ENCODE data around the gene IL16. TPM values are rescaled to one million over a fixed set of nuclear protein-coding genes. Genes with fewer than 3 reads are reported as not detected.
A peak's percentile ranks its signal among the peaks of the same experiment; 100 is the strongest.

Gene IL16
- total and polyA plus RNA-seq, 9 of the 15 experiments (the other 6 are each of a cell fraction or from before 2014, with no cell fraction given) = 1.4 to 18.8 (median 10.6) TPM

DNA sequence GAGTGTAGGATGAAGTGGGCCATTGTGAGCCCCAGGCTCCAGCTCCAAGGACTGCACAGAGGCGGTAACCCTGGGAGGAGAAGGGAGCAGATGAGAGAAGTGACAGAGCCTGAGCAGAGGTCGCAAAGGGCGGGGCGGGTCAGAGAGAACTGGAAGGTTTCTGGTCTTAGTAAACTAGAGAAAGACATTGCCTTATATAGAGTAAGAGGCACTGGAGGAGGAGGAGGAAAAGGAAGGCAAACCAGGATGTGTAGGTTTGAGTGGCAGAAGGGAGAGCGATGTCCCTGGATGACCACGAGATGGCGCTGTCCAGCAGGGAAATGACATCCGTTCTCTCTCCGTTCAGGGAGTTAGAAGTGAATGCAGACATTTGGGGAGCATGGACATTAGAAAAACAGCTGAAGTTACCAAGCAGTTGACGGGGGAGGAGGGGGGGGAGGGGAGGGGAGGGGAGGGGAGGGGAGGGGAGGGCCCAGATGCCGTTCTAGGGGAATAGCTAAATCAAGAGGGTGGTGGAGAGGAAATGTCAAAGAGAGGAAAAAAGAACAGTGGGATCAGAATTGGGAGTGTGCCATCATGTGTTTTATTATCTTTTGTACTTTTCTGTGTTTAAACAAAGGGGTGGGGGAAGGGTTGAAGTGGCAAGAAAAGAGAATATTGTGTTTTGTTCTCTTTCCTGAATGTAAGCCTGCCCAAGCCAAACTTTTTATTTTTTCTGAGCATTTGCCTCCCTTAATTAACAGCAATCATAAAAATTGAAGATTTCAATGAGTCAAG, 78.4 kb downstream of the IL16 start (continued):
- TF ChIP-seq, protein P1, sequence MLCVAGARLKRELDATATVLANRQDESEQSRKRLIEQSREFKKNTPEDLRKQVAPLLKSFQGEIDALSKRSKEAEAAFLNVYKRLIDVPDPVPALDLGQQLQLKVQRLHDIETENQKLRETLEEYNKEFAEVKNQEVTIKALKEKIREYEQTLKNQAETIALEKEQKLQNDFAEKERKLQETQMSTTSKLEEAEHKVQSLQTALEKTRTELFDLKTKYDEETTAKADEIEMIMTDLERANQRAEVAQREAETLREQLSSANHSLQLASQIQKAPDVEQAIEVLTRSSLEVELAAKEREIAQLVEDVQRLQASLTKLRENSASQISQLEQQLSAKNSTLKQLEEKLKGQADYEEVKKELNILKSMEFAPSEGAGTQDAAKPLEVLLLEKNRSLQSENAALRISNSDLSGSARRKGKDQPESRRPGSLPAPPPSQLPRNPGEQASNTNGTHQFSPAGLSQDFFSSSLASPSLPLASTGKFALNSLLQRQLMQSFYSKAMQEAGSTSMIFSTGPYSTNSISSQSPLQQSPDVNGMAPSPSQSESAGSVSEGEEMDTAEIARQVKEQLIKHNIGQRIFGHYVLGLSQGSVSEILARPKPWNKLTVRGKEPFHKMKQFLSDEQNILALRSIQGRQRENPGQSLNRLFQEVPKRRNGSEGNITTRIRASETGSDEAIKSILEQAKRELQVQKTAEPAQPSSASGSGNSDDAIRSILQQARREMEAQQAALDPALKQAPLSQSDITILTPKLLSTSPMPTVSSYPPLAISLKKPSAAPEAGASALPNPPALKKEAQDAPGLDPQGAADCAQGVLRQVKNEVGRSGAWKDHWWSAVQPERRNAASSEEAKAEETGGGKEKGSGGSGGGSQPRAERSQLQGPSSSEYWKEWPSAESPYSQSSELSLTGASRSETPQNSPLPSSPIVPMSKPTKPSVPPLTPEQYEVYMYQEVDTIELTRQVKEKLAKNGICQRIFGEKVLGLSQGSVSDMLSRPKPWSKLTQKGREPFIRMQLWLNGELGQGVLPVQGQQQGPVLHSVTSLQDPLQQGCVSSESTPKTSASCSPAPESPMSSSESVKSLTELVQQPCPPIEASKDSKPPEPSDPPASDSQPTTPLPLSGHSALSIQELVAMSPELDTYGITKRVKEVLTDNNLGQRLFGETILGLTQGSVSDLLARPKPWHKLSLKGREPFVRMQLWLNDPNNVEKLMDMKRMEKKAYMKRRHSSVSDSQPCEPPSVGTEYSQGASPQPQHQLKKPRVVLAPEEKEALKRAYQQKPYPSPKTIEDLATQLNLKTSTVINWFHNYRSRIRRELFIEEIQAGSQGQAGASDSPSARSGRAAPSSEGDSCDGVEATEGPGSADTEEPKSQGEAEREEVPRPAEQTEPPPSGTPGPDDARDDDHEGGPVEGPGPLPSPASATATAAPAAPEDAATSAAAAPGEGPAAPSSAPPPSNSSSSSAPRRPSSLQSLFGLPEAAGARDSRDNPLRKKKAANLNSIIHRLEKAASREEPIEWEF (CRISPR knock-in tag; IDR thresholded peaks at IDR 0.05) = no peak
- TF ChIP-seq, protein P2, sequence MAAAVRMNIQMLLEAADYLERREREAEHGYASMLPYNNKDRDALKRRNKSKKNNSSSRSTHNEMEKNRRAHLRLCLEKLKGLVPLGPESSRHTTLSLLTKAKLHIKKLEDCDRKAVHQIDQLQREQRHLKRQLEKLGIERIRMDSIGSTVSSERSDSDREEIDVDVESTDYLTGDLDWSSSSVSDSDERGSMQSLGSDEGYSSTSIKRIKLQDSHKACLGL (CRISPR knock-in tag; IDR thresholded peaks at IDR 0.05; ENCODE audit: borderline replicate concordance, poor library complexity, severe bottlenecking) = no peak
- TF ChIP-seq, protein P3, sequence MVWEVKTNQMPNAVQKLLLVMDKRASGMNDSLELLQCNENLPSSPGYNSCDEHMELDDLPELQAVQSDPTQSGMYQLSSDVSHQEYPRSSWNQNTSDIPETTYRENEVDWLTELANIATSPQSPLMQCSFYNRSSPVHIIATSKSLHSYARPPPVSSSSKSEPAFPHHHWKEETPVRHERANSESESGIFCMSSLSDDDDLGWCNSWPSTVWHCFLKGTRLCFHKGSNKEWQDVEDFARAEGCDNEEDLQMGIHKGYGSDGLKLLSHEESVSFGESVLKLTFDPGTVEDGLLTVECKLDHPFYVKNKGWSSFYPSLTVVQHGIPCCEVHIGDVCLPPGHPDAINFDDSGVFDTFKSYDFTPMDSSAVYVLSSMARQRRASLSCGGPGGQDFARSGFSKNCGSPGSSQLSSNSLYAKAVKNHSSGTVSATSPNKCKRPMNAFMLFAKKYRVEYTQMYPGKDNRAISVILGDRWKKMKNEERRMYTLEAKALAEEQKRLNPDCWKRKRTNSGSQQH (CRISPR knock-in tag; IDR thresholded peaks at IDR 0.05) = no peak
- TF ChIP-seq MAFG (tag; conservative IDR thresholded peaks at IDR 0.05) = no peak
- TF ChIP-seq ZNF282 (CRISPR knock-in tag; IDR thresholded peaks at IDR 0.05) = no peak
- TF ChIP-seq, protein P4, sequence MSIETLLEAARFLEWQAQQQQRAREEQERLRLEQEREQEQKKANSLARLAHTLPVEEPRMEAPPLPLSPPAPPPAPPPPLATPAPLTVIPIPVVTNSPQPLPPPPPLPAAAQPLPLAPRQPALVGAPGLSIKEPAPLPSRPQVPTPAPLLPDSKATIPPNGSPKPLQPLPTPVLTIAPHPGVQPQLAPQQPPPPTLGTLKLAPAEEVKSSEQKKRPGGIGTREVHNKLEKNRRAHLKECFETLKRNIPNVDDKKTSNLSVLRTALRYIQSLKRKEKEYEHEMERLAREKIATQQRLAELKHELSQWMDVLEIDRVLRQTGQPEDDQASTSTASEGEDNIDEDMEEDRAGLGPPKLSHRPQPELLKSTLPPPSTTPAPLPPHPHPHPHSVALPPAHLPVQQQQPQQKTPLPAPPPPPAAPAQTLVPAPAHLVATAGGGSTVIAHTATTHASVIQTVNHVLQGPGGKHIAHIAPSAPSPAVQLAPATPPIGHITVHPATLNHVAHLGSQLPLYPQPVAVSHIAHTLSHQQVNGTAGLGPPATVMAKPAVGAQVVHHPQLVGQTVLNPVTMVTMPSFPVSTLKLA (conservative IDR thresholded peaks at IDR 0.05) = no peak
- TF ChIP-seq SETDB1 (IDR thresholded peaks at IDR 0.05; ENCODE audit: low read length) = no peak
- TF ChIP-seq, protein P5, sequence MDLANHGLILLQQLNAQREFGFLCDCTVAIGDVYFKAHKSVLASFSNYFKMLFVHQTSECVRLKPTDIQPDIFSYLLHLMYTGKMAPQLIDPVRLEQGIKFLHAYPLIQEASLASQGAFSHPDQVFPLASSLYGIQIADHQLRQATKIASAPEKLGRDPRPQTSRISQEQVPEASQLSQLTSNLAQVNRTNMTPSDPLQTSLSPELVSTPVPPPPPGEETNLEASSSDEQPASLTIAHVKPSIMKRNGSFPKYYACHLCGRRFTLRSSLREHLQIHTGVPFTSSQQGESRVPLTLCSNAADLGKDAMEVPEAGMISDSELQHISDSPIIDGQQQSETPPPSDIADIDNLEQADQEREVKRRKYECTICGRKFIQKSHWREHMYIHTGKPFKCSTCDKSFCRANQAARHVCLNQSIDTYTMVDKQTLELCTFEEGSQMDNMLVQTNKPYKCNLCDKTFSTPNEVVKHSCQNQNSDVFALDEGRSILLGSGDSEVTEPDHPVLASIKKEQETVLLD (IDR thresholded peaks at IDR 0.05) = no peak
- TF ChIP-seq, protein P6, sequence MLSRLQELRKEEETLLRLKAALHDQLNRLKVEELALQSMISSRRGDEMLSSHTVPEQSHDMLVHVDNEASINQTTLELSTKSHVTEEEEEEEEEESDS (CRISPR knock-in tag; IDR thresholded peaks at IDR 0.05) = no peak
- no peak for TF ChIP-seq HNRNPUL1 (IDR thresholded peaks at IDR 0.05; ENCODE audit: low read length)
- TF ChIP-seq, protein P7, sequence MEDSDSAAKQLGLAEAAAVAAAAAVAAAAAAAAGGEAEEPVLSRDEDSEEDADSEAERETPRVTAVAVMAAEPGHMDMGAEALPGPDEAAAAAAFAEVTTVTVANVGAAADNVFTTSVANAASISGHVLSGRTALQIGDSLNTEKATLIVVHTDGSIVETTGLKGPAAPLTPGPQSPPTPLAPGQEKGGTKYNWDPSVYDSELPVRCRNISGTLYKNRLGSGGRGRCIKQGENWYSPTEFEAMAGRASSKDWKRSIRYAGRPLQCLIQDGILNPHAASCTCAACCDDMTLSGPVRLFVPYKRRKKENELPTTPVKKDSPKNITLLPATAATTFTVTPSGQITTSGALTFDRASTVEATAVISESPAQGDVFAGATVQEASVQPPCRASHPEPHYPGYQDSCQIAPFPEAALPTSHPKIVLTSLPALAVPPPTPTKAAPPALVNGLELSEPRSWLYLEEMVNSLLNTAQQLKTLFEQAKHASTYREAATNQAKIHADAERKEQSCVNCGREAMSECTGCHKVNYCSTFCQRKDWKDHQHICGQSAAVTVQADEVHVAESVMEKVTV (CRISPR knock-in tag; IDR thresholded peaks at IDR 0.05) = peak; percentile 76
- no peak for TF ChIP-seq HSF4 (CRISPR knock-in tag; IDR thresholded peaks at IDR 0.05; ENCODE audit: borderline replicate concordance)
- no peak for TF ChIP-seq FOXK2 (conservative IDR thresholded peaks at IDR 0.05 in 1 of 2, IDR thresholded peaks at IDR 0.05 in 1 of 2; ENCODE audit: low read depth in 2 of 2)
- TF ChIP-seq CXXC5 (CRISPR knock-in tag; IDR thresholded peaks at IDR 0.05) = no peak
